ENCODE results near the gene WWP2.

Gene WWP2

DNA sequence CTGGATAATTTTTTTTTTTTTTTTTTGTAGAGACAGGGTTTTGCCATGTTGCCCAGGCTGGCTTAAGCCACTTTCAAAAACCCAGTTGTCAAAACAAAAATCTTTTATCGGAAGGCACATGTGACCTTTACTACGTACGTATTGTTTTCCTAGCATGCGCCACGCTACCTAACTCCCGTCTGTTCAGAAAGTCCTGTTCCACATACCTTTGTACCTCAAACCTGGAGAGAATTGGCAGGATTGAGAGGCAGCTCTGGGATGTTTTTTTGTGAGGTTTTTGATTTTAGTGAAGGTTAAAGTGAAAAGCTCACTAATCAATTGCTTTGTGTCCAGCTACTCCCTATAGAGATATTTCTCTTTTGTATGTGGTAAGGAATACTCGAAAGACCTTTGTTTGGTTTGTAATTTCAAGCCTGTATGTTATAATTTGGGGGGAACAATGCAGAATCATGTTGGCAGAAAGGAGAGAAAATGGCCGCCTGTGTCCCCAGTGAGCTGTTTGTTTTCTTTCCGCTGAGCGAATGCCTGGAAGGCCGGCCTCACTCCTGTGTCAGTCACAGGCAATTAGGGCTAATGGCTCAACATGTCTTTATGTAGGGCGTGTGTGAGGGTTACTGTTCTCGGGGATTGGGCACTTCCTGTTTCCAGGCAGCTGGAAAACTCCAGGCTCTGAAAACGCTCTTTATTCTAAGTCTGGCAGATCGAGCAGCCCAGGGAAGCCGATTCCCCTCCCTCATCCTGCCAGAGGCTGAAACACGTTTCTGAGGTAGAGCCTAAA is 128.2 kb downstream of the WWP2 start:
- no peaks in the 10 kb centered on the region for H4K20me1 ChIP-seq (ENCODE audit: insufficient read depth)
- H3K4me2 ChIP-seq = no peak overlapping the region
- H3K27ac ChIP-seq = no peak overlapping the region
- H3K79me2 ChIP-seq (ENCODE audit: insufficient read depth, low read depth) = no peaks in the 10 kb centered on the region
- no peak overlapping the region for H2AFZ ChIP-seq (ENCODE audit: low read depth)
- no peaks in the 10 kb centered on the region for H3K36me3 ChIP-seq (ENCODE audit: insufficient read depth)
- H3K4me1 ChIP-seq (ENCODE audit: low read depth, poor library complexity, severe bottlenecking) = no peaks in the 10 kb centered on the region
- H3K27me3 ChIP-seq (ENCODE audit: insufficient read depth, low read depth) = no peaks in the 10 kb centered on the region
- no peak overlapping the region for H3K9ac ChIP-seq
- TF ChIP-seq, protein P1, sequence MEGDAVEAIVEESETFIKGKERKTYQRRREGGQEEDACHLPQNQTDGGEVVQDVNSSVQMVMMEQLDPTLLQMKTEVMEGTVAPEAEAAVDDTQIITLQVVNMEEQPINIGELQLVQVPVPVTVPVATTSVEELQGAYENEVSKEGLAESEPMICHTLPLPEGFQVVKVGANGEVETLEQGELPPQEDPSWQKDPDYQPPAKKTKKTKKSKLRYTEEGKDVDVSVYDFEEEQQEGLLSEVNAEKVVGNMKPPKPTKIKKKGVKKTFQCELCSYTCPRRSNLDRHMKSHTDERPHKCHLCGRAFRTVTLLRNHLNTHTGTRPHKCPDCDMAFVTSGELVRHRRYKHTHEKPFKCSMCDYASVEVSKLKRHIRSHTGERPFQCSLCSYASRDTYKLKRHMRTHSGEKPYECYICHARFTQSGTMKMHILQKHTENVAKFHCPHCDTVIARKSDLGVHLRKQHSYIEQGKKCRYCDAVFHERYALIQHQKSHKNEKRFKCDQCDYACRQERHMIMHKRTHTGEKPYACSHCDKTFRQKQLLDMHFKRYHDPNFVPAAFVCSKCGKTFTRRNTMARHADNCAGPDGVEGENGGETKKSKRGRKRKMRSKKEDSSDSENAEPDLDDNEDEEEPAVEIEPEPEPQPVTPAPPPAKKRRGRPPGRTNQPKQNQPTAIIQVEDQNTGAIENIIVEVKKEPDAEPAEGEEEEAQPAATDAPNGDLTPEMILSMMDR (conservative IDR thresholded peaks at IDR 0.05; ENCODE audit: low read depth, low read length) = no peak
- no peak overlapping the region for H3K4me3 ChIP-seq (IDR thresholded peaks at IDR 0.05; ENCODE audit: insufficient read depth, low read depth, low read length)

DNA sequence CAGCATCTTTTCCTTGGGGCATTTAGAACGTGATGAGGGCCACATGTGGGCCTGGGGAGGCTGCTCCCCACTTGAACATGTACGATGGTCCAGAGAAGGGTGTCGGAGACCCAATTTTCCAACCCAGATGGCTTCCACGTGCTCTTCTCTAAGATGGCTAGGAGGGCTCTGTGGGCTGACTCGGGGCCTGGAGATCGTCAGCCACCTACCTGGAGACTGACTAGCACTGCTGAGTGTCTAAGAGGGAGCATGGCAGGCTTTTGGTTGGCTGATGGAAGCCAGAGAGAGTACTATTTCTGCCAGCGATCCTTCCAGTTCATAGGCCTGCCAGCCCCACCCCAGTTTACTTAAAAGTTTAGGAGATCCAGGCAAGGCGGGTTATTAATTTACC is 128.8 kb downstream of the WWP2 start:
- Histone ChIP-seq H3K27ac (no peak overlapping the region), H3K4me3 (IDR thresholded peaks at IDR 0.05; ENCODE audit: insufficient read depth, low read depth, low read length) (no peak overlapping the region), H3K9ac (no peak overlapping the region), H3K4me2 (no peak overlapping the region), H3K79me2 (ENCODE audit: insufficient read depth, low read depth) (no peaks in the 10 kb centered on the region), H3K36me3 (ENCODE audit: insufficient read depth) (no peaks in the 10 kb centered on the region), H3K4me1 (ENCODE audit: low read depth, poor library complexity, severe bottlenecking) (no peaks in the 10 kb centered on the region), H4K20me1 (ENCODE audit: insufficient read depth) (no peaks in the 10 kb centered on the region), H2AFZ (ENCODE audit: low read depth) (no peak overlapping the region), H3K27me3 (ENCODE audit: insufficient read depth, low read depth) (no peaks in the 10 kb centered on the region)
- TF ChIP-seq, protein P1 (conservative IDR thresholded peaks at IDR 0.05; ENCODE audit: low read depth, low read length) = no peak

DNA sequence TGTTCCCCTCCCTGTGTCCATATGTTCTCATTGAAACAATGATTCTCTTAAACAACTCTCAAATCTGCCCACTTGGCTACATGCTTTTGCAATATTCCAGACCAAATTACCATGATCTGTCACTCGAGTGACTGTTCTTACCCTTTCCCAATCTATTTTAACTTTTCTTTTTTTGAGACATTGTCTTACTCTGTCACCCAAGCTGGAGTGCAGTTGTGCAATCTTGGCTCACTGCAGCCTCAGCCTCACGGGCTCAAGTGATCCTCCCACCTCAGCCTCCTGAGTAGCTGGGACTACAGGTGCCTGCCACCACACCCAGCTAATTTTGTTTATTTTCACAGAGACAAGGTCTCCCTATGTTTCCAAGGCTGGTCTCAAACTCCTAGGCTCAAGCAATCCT is 130.2 kb downstream of the WWP2 start:
- H3K27ac ChIP-seq = no peak overlapping the region
- H3K4me1 ChIP-seq (ENCODE audit: low read depth, poor library complexity, severe bottlenecking) = no peaks in the 10 kb centered on the region
- TF ChIP-seq, protein P1 (conservative IDR thresholded peaks at IDR 0.05; ENCODE audit: low read depth, low read length) = no peak
- no peak overlapping the region for H2AFZ ChIP-seq (ENCODE audit: low read depth)
- H3K36me3 ChIP-seq (ENCODE audit: insufficient read depth) = no peaks in the 10 kb centered on the region
- H3K27me3 ChIP-seq (ENCODE audit: insufficient read depth, low read depth) = no peaks in the 10 kb centered on the region
- H3K79me2 ChIP-seq (ENCODE audit: insufficient read depth, low read depth) = no peaks in the 10 kb centered on the region
- no peak overlapping the region for H3K4me2 ChIP-seq
- no peak overlapping the region for H3K4me3 ChIP-seq (IDR thresholded peaks at IDR 0.05; ENCODE audit: insufficient read depth, low read depth, low read length)
- H3K9ac ChIP-seq = no peak overlapping the region
- H4K20me1 ChIP-seq (ENCODE audit: insufficient read depth) = no peaks in the 10 kb centered on the region

DNA sequence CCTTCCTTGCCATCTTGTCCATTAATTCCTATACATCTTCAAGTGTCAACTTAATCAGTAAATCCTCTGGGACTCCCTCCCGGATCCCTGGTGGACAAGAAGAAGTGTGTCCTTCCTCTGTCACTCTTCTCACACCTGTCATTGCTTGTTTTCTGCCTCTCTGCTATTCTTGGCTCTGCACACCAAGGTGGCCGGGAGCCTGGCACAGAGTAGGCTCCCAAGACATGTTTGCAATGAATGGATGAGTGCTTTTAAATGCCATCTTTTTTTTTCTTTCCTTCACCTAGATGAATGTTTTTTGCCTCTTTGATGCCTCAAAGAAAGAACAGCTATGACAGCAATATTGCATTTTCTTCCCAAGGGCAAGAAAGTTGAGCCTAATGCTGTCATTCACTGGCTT is 131.0 kb downstream of the WWP2 start:
- H3K4me3 ChIP-seq (IDR thresholded peaks at IDR 0.05; ENCODE audit: insufficient read depth, low read depth, low read length) = no peak overlapping the region

More for the DNA sequence above, 131.0 kb downstream of the WWP2 start:
- TF ChIP-seq, protein P1 (conservative IDR thresholded peaks at IDR 0.05; ENCODE audit: low read depth, low read length) = no peak
- Histone ChIP-seq H2AFZ (ENCODE audit: low read depth) (no peak overlapping the region), H3K4me2 (no peak overlapping the region), H3K79me2 (ENCODE audit: insufficient read depth, low read depth) (no peaks in the 10 kb centered on the region), H3K27me3 (ENCODE audit: insufficient read depth, low read depth) (no peaks in the 10 kb centered on the region), H3K36me3 (ENCODE audit: insufficient read depth) (no peaks in the 10 kb centered on the region), H3K9ac (no peak overlapping the region), H3K4me1 (ENCODE audit: low read depth, poor library complexity, severe bottlenecking) (no peaks in the 10 kb centered on the region), H3K27ac (no peak overlapping the region), H4K20me1 (ENCODE audit: insufficient read depth) (no peaks in the 10 kb centered on the region)
